Limb (tissue), 2 donors: ENCODE data around the gene CASP8.

Experiments
- DNase-seq, 2 donors: peaks; one replicate each; pipeline ENCODE4 v3.0.0-alpha.2; 2016; ENCODE audit errors: extremely low spot score in 2 of 2

The CASP8 gene

DNA sequence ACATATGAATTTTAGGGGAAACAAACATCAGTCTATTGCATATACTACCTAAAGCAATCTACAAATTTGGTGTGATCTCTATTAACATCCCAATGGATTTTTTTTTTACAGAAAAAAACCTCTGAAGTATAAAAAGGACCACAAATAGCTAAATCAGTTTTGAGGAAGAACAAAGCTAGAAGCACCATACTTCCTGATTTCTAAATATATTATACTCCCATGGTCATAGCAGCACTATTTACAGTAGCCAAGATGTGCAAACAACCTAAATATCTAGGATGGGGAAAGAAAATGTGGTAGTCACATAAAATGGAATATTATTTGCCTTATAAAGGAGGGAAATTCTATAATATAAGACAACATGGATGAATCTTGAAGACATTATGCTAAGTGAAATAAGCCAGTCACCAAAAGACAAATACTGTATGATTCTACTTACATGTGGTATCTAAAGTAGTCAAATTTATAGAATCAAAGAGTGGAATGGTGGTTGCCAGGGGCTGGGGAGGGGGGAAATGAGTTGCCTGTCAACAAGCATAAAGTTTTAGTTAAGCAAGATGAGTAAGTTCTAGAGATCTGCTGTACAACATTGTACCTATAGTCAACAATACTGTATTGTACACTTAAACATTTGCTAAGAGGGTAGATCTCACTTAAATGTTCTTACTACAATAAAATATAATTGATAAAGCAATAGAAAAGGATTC is 17.6 kb upstream of the CASP8 start:
- DNase-seq, result no peak

DNA sequence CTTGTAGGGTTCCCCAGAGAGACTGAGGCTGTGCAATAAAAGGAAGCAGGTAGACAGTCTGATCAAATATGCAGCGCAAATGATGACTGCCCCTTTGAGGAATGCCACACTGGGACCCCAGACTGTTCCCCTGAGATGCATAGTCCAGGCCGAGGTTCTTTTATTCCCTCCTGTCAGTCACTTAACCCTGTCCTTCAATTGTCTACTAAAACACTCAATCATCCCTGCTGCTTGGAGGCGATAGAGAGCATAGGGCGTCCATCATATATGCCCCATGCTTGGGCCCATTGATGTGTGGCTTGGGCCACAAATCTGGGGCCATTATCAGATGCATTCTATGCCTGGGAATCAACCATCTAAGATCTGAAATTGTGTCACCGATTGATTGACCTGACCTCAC is 15.5 kb upstream of the CASP8 start:
- DNase-seq, result no peak

DNA sequence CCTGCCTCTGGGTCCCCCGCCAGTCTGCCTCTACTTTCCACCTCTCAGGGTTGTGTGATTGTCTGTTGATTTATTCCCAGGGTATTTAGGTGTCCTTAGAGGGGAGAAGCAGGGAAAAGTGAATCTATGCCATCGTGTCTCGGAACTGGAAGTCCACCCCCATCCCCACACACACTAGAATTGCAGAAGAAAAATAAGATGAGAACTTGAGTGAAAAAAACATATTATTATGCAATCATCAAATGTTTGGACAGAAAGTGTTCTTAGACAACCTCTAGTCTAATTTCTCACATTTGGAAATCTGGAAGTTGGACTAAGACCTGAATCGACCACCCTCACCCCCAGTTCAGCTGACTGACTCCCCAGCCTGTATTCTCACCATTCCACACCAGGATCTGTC is 14.1 kb upstream of the CASP8 start:
- DNase-seq, result no peak

DNA sequence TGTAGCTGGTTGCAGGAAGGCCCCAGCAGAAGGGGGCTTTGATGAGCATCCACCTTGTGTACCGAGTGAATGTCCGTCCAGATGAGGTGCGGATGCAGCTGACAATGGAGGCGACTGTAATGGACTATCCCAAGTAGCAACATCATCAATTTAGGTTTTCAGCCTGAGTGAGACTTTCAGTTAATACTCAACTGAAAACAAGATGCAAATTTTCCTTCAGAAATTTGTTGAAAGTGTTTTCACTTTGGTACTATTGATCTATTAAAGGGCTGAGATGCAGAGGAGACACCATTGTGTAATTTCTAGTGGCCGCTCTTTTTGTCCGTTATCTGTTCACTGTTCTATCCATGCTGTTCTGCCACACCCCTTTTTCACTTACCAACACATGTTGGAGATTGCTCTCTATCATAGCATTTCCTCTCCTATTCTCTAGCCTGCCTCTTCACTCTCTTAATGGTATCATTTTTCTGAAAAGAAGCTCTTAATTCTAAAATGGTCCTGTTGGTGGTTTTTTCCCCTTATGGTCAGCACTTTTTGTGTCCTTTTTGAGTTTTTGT is 12.0 kb upstream of the CASP8 start:
- DNase-seq, result no peak

DNA sequence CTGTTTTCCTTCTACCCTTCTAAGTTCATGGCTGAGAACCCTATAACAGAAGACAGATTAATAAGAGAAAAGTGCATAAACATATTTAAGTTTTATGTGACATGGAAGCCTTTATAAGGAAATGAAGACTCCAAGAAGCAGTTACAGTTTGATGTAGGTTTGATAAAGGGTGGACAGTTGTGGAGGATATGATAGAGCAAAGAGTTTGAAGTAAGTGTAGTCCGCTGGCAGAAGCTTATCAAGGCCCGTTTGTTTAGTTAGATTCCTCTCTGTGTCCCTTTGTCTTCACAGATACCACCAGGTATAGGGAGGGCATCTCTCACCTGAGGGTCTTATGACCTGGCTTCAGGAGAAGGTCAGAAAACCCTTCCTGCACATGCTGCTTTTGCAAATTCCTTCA is 10.4 kb upstream of the CASP8 start:
- DNase-seq, result no peak

DNA sequence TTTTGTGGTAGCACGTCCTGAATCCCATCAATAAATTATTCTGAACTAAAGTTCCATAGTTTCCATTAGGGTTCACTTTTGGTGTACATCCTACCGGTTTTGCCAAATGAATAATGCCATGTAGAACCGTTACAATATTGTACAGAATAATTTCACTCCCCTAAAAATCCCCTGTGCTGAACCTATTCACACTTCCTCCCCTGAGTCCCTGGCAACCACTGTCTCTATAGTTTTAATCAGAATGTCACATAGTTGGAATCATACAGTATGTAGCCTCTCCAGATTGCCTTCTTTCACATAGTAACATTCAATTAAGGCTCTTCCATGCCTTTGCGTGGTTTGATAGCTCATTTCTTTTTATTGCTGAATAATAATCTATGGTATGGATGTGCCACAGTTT is 9.6 kb upstream of the CASP8 start:
- no peak for DNase-seq

DNA sequence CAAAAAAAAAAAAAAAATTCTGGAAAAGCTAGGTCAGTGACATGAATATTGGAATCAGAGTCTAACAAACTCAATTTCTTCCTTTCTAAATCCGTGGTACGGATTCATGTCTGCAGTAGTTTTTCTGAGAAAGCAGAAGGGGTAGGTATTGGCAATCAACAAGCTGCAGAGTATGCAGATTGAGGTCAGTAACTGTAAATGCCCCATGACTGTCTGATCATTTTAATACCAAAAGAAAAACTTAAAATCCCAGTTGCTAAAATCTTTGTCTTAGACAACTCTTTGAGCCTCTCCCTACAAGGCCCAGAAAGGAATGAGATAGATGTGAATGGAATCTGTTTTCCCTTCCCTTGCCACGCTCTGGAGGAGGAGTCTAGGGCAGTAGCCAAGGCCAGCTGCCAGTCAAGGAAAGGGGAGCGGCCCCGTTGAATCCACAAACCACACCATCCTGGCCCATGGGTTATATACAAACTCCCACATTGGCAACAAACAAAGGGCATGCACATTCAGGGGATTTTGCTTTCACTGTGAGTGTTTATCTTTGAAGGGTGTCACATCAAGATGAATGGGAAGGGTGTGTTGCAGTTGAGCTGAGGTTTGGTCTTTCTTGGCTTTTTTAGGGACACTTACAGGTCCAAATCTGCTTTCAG is 6.1 kb upstream of the CASP8 start:
- DNase-seq, result no peak

DNA sequence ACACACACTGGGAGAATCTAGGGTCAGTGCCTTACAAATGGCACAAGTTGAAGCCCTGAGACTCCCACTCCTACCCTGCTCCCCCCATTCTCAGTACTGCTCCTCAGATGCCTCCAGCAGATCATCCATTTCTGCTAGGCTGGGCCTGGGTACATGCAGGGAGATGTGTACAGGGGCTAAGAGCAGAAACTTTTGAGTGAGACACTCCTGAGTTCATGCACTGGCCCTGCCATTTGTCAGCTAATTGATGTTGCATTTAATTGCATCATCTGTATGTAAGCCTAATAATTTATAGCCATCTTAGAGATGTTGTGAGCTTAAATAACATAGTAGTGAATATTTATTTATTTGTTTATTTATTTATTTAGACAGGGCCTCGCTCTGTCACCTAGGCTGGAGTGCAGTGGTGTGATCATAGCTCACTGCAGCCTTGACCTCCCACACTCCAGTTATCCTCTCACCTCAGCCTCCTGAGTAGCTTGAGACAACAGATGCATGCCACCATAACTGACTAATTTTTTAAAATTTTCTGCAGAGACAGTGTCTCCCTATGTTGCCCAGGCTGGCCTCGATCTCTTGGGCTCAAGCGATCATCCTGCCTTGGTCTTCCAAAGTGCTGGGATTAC is 4.8 kb upstream of the CASP8 start:
- DNase-seq, result no peak

DNA sequence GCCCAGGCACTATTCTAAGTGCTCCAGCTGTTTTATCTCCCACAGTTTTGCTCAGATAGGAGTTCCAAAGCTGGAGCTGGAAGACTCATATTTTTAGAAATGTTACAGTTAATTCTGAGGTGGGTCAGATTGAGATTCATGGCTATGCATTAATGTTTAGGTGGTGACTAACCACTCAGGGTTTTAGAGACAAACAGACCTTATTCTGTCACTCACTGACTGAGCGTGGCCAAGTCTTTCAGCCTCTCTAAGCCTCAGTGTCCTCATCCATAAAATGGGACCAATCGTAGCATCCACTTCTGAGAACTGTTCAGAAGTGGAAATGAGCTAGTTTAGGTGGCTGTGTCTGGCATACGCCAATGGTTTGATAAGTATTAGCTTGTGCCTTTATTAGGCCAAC is 4.3 kb upstream of the CASP8 start:
- no peak for DNase-seq

DNA sequence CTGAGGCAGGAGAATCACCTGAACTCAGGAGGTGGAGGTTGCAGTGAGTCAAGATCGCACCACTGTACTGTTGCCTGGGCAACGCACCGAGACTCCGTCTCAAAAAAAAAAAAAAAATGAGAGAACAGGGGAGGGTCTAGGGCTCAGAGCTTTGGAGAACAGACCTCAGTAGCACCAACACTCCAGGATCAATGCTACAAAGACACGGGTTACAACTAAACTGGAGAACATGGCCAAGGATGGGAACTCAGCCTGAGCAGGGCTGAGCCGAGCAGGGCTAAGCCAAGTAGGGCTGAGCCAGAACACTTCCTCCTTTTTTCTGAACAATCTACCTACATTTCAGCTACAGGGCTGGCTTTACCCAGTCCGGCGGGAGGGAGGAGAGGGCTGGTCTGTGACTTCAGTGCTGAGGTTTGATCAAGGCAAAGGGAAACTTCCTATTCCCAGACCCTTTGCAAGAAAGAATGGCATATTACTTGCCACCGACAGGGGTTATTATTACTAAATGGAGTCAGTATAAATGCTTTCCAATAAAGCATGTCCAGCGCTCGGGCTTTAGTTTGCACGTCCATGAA is 2.9 kb upstream of the CASP8 start:
- DNase-seq, result no peak

DNA sequence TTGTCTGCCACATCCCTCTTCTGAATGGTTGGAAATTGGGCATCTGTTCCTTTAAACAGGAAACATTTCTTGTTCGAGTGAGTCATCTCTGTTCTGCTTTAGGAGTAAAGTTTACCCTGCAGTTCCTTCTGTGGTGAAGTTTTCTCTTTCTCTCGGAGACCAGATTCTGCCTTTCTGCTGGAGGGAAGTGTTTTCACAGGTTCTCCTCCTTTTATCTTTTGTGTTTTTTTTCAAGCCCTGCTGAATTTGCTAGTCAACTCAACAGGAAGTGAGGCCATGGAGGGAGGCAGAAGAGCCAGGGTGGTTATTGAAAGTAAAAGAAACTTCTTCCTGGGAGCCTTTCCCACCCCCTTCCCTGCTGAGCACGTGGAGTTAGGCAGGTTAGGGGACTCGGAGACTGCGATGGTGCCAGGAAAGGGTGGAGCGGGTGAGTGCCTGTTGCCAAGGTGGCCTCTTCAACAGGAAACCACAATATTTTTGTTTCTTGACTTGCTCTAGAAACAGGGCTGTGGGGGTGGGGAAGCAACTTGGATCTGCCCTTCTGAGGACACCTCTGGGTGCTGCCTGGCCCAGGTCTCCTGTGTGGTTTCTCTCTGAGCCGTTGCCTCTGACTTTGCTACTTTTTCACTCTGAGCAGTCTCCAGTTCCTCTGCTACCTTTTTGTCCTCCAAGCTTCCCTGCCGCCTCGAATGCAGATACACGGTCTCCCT is 2.2 kb upstream of the CASP8 start:
- DNase-seq, result peak; percentile 59 to 74

DNA sequence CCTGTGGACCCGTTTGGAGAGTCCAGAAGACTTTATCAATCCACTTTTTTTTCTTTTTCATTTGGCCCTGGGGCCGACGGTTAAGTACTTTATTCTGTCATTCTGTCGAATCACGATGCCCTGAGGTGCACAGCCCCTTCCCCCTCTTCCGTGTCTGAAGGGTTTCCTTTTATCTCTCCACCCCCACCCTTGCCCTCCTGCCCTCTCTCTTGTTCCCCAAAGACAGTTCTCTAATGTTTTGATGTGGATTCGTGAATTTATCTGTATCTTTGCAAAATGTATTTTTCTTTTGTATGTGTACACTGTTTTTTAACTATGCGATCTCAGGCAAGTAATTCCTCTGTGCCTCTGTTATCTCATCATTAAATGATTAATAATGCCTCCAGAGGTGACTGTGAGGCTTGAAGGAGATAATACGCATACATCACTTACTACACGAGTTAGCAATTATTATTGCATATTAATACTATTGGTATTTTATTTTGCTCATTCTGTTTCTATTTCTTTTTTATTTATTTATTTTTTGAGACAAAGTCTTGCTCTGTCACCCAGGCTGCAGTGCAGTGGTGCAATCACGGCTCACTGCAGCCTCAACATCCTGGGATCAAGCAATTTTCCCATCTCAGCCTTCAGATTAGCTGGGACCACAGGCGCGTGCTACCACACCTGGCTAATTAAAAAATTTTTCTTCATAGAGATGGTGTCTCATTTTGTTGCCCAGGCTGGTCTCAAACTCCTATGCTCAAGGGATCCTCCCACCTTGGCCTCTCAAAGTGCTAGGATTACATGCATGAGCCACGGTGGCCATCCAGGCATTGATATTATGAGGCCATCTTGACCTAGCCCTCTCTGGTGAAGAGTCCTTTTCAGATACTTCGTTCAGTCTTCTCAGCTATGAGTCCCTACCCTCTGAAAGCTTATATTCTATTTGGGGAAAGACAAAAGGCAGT is 1.4 kb upstream of the CASP8 start:
- no peak for DNase-seq

DNA sequence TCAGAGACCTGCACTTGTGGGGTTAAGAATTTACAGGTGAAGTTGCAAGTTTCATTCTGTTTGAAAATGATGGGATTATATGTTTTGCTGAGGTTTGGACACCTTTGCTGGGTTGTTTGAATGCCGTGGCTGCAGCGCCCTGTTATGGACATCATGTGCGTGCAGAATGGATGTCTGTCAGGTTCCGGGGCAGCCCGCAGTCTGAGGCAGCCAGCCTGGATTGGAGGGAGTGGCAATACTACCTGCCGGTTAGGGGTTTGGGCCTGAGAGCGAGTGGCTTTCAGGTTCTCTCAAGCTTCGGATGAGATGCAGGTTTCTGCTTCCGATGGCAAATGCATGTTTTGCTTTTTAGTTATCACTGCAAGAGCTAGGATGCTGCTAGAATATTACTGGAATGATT is 1.1 kb downstream of the CASP8 start:
- DNase-seq, result no peak

DNA sequence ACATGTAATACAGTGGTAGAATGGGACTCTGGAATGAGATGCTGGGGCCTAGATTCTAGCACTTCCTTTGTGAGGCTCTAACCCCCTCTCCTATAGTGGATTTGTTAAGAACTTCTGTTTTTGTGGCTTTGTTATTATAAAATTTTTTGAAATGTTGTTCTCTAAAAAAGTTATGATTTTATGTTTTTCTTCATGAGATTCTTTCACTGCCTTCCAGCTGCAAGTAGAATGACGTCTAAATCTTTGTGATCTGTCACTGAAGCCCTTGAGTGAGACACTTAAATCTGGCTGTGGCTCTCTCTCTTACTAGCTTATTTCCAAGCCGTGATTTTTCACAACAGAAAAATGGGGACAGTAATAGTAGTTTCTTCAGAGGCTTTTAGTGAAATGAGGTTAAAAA is 1.6 kb downstream of the CASP8 start:
- DNase-seq, result no peak

DNA sequence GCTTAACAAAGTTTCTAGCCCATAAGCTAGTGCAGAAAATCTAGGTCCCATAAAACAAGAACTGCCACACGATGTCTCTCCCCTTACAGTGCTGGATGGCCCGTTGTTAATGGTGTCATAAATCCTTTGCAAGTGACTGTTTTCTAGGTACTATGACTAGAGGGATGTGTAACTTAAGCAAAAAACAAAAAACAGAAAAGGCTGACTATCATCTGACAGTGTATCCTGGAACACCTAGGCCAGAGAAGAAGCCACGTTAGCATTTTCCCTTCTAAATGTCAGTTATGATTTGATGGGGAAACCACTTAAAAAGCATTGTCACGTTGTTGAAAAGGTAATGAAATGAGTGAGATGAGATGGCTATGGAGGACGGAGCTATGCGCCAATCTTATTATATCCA is 2.4 kb downstream of the CASP8 start:
- DNase-seq, result no peak

DNA sequence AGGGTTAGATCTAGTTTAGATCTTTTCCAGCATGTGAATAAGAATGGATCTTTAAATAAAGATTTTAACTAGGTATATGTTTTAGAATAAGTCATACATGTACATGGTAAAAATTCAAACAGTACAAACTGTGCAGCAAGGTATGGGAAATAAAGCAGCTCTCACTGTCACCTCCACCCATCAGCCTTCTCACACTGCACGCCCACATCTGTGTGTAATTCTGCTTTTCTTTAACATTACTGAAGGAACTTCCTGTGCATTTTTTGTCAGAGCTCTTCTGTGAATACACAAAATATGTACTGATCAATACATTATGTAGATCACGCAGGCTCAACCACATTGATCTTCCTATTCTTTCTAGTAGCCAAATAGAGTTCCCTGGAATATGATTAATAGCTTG is 3.4 kb downstream of the CASP8 start:
- no peak for DNase-seq

DNA sequence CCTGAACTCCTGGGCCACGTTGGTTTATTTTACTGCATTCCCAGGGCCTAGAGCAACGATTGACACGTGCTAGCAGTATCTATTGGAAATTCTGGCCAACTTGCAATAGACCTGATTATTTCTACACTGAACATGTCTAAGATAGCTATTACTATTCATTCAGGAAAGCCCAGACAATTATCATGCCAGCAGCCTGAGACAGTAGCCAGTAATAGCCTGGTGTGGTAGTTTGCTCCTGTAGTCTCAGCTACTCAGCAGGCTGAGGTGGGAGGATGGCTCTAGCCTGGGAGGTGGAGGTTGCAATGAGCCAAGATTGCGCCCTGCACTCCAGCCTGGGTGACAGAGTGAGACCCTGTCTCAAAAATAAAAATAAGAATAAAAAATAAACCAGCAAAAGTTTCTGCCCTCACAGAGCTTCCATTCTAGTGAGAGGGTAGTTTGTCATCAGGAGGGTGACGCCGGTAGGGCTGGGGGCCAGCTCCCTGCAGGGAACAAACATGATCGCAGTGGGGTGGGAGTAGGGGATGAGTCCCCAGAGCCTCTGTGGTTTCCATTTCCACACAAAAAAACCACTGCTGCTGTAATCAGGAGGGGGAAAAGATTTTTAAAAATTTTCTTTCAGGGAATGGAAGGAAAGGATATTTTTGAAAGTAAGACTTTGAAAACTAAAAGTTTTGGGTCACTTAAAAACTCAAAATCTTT is 4.3 kb downstream of the CASP8 start:
- no peak for DNase-seq

DNA sequence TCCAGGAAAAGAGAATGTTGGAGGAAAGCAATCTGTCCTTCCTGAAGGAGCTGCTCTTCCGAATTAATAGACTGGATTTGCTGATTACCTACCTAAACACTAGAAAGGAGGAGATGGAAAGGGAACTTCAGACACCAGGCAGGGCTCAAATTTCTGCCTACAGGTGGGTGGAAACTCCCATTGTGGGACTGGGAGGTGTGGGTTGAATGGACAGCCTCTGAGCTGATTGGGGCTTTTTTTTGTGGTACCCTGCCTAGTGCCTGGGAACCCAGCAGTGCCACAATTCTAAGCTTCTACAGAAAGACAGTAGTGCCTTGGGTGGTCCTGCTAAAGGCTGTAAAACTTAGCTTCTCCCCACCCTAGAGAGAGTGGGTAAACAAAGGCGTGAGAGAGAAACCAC is 6.3 kb downstream of the CASP8 start:
- no peak for DNase-seq

DNA sequence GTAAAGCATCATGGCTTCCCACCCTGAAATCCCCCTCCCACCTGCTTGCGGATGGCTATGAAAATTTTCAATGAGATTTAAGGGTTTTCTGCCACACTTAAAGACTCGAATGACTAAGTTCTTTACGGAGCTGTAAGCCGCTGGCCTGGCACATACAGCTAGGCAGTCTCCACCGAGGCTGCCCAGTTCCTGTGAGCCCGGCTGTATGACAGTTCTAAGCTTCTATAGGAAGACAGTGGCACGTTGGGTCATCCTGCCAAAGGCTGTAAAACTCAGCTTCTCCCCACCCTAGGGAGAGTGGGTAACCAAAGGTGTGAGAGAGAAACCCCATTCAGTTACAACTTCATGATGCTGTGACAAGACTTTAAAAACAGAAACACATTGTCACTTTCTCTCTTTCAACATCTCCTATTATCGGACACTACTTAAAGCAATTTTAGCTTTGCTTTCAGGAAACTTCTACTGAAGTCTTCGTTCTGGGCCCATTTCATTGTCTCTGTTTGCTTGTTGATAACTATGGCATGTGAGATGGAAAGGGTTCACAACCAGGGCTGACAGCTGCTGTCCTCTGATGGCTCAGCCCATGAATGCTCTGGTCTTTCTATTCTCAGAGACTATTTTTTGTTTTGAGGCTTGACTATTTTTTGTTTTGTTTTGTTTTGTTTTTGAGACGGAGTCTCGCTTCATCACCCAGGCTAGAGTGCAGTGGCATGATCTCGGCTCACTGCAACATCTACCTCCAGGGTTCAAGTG is 7.1 kb downstream of the CASP8 start:
- no peak for DNase-seq
